PC-3 (cell line): ENCODE measurements around the gene THADA. TPM values are rescaled to one million over a fixed set of nuclear protein-coding genes. Genes with fewer than 3 reads are reported as not detected.

Source experiments
- ATAC-seq: fragments of 200-7000 bp; cut with Tn5 transposase; 2 replicates; pipeline ENCODE4 v1.9.1; 2020; ENCODE audit warnings: mild to moderate bottlenecking, moderate library complexity
- BruUV-seq: library from RNA; stranded (reverse); fragments of 400-500 nt; replicated peaks from 2 replicates; lab custom pipeline; 2021; lab: Mats Ljungman, UMichigan
- CTCF ChIA-PET: fragments of 300-600 bp; sonication (Branson Sonifier 250); formaldehyde crosslinking; loops from one replicate; lab custom pipeline; 2022; ENCODE audit warnings: antibody characterized with exemption; lab: Charles Lee
- POLR2A ChIA-PET: fragments of 300-600 bp; sonication (Branson Sonifier 250); formaldehyde crosslinking; loops from one replicate; lab custom pipeline; 2022; ENCODE audit warnings: antibody characterized with exemption; ENCODE audit not compliant: unreplicated experiment; lab: Charles Lee
- DNase-seq: peaks from one replicate; pipeline ENCODE4 v3.0.0-alpha.2; 2015
- H2AFZ ChIP-seq: fragments of 300-600 bp; sonication (generic); 2 replicates; pipeline ENCODE4 v1.6.0; 2016; ENCODE audit warnings: antibody characterized with exemption, low read length
- H3F3A ChIP-seq: fragments of 300-600 bp; sonication (generic); one replicate; pipeline ENCODE4 v1.6.0; 2017; ENCODE audit warnings: antibody characterized with exemption, low read length, control low read depth, mild to moderate bottlenecking; ENCODE audit not compliant: unreplicated experiment
- H3K27ac ChIP-seq: fragments of 300-600 bp; sonication (generic); 2 replicates; pipeline ENCODE4 v1.5.1; 2016; ENCODE audit warnings: mild to moderate bottlenecking, low read length
- H3K27me3 ChIP-seq: fragments of 300-600 bp; sonication (generic); 2 replicates; pipeline ENCODE4 v1.6.1; 2016; ENCODE audit warnings: low read length, mixed read lengths
- H3K36me3 ChIP-seq: fragments of 300-600 bp; sonication (generic); 2 replicates; pipeline ENCODE4 v1.6.1; 2016; ENCODE audit warnings: low read depth, mixed run types, low read length, mixed read lengths
- H3K4me1 ChIP-seq: fragments of 300-600 bp; sonication (generic); 2 replicates; pipeline ENCODE4 v1.5.1; 2016; ENCODE audit warnings: low read length; ENCODE audit not compliant: insufficient read depth
- H3K4me2 ChIP-seq: fragments of 300-600 bp; sonication (generic); 2 replicates; pipeline ENCODE4 v1.6.0; 2016; ENCODE audit warnings: low read length
- H3K4me3 ChIP-seq: fragments of 300-600 bp; sonication (generic); 2 replicates; pipeline ENCODE4 v1.5.1; 2016; ENCODE audit warnings: mild to moderate bottlenecking, low read length, mixed read lengths
- H3K79me2 ChIP-seq: fragments of 300-600 bp; sonication (generic); 2 replicates; pipeline ENCODE4 v1.6.1; 2017; ENCODE audit warnings: low read length, mixed read lengths
- H3K9ac ChIP-seq: fragments of 300-600 bp; sonication (generic); 2 replicates; pipeline ENCODE4 v1.6.0; 2016; ENCODE audit warnings: mild to moderate bottlenecking, low read length
- H3K9me2 ChIP-seq: fragments of 300-600 bp; sonication (generic); replicated peaks from 2 replicates; pipeline ENCODE4 v1.6.1; 2016; ENCODE audit warnings: mixed run types, low read length, mixed read lengths
- H3K9me3 ChIP-seq: fragments of 300-600 bp; sonication (generic); 2 replicates; pipeline ENCODE4 v1.6.1; 2016; ENCODE audit warnings: low read length, mixed read lengths
- H4K20me1 ChIP-seq: fragments of 300-600 bp; sonication (generic); 2 replicates; pipeline ENCODE4 v1.6.1; 2016; ENCODE audit warnings: low read length, mixed read lengths
- EZH2 ChIP-seq: fragments of 300-600 bp; sonication (generic); IDR thresholded peaks from one replicate; pipeline ENCODE4 v1.6.1; 2017; ENCODE audit warnings: antibody characterized with exemption, mild to moderate bottlenecking, low read length; ENCODE audit not compliant: unreplicated experiment
- EZH2phosphoT487 ChIP-seq: fragments of 300-600 bp; sonication (generic); IDR thresholded peaks from 2 replicates; pipeline ENCODE4 v1.6.1; 2018; ENCODE audit warnings: mild to moderate bottlenecking, antibody characterized with exemption, low read length, borderline replicate concordance
- intact Hi-C: fragments of 100-400 bp; cut with micrococcal nuclease; formaldehyde crosslinking; loops from 2 replicates; pipeline ENCODE4 v1.9.0; 2023
- total RNA-seq: library from RNA; depleted of rRNA; stranded (reverse); fragments of >200 nt; gene quantifications from 2 replicates; pipeline ENCODE4 v1.2.3, GENCODE V29; 2014
- TF ChIP-seq, protein P1 (sequence below): fragments of 300-600 bp; sonication (generic); conservative IDR thresholded peaks from 2 replicates; pipeline ENCODE4 v1.5.1; 2017; ENCODE audit warnings: antibody characterized with exemption, low read depth, mild to moderate bottlenecking, low read length

Gene THADA
- total RNA-seq, 1 experiment from 2014 or later: 33.6 TPM

DNA sequence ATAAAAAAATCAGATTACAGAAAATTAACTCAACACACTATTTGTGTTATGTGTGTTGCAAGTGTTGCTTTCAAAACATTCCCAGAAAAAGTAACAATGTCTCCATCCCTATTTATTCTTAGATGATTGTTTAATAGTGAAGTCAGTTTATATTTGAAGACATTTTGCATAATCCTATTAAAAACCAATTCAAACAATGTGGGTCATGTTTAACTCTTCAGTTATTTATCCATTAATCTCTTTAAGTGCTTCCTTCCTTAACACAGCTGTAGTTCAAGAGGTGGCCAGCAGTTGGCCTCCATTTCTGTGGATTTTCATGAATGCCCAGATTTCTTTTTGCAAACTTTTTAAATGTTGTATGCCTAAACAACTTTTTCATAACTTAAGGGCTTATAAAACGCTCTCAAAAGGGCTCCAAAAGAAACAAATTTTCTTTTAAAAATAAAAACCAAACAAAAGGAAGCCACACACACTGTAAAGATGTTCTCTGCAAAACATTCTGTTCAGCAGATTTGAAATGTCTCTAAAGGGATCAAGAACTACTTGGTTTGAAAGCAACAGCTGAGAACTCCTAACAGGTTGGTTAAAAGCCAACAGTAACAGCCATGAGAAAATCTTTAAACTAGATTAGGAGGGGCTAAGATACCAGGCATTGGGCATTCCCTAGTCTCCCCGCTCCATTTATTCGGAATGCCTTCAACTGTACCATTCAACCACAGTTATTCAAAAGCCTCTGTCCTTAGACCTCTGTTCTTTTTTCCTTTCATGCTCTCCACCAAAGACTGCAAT, 71.5 kb downstream of the THADA start:
- ChIA-PET CTCF (no interaction called here), POLR2A (interaction anchor here (0.7 kb wide), 1 partner anchor 257 kb away, joined by 4 read pairs; no protein-coding TSS in a partner anchor)
- H3K27me3 ChIP-seq: no peaks in the 10 kb centered on the region
- no peaks in the 10 kb centered on the region for H3K9me3 ChIP-seq
- H3K79me2 ChIP-seq: no peaks in the 10 kb centered on the region
- H4K20me1 ChIP-seq: no peaks in the 10 kb centered on the region
- H3F3A ChIP-seq: no peaks in the 10 kb centered on the region
- H3K27ac ChIP-seq: no peak overlapping the region
- no TSS peak for BruUV-seq
- ATAC-seq: peak; percentile 22; the same call in 1 of the 2 replicates
- no peak overlapping the region for H3K4me2 ChIP-seq
- H2AFZ ChIP-seq: no peak overlapping the region
- intact Hi-C loops: no loop called here
- DNase-seq: peak; percentile 32
- TF ChIP-seq, protein P1, sequence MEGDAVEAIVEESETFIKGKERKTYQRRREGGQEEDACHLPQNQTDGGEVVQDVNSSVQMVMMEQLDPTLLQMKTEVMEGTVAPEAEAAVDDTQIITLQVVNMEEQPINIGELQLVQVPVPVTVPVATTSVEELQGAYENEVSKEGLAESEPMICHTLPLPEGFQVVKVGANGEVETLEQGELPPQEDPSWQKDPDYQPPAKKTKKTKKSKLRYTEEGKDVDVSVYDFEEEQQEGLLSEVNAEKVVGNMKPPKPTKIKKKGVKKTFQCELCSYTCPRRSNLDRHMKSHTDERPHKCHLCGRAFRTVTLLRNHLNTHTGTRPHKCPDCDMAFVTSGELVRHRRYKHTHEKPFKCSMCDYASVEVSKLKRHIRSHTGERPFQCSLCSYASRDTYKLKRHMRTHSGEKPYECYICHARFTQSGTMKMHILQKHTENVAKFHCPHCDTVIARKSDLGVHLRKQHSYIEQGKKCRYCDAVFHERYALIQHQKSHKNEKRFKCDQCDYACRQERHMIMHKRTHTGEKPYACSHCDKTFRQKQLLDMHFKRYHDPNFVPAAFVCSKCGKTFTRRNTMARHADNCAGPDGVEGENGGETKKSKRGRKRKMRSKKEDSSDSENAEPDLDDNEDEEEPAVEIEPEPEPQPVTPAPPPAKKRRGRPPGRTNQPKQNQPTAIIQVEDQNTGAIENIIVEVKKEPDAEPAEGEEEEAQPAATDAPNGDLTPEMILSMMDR: peak; percentile 58
- no peak for TF ChIP-seq EZH2
- peaks cover 17% of the 10 kb centered on the region for H3K36me3 ChIP-seq
- H3K4me1 ChIP-seq: 0 out of 2 replicates have a peak, but pooled peaks cover 3% of the 10 kb centered on the region
- H3K9me2 ChIP-seq: no peaks in the 10 kb centered on the region
- H3K4me3 ChIP-seq: no peak overlapping the region
- H3K9ac ChIP-seq: no peak overlapping the region

DNA sequence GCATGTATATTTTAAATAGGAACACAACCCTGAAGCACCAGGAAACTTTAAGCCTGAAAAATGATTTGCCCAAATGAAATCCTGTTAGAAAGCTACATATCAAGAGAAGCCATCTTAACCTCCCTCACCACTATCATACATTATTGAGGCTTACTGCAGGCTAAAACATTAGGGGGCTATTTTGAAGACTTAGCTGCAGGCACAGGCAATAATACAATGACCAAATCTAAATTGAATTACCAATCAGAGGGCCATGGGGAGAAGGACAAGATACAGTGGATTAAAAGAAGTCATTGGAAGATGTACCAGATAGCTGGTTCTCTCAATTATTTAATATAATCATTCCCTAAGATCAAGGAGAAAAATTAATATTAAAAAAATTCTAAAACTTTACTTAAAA, 73.7 kb downstream of the THADA start:
- ChIA-PET CTCF (no interaction called here), POLR2A (no interaction called here)
- Histone ChIP-seq H3K4me1 (0 out of 2 replicates have a peak, but pooled peaks cover 4% of the 10 kb centered on the region), H3K4me3 (no peak overlapping the region), H3K36me3 (peaks cover 17% of the 10 kb centered on the region), H3K9me3 (no peaks in the 10 kb centered on the region), H3K9ac (no peak overlapping the region), H3F3A (no peaks in the 10 kb centered on the region), H3K4me2 (no peak overlapping the region), H2AFZ (no peak overlapping the region), H3K79me2 (no peaks in the 10 kb centered on the region), H4K20me1 (no peaks in the 10 kb centered on the region), H3K9me2 (no peaks in the 10 kb centered on the region), H3K27ac (no peak overlapping the region), H3K27me3 (no peaks in the 10 kb centered on the region)
- ATAC-seq (no peak), DNase-seq (no peak)
- TF ChIP-seq EZH2 (no peak), EZH2phosphoT487 (no peak)
- TF ChIP-seq, protein P1: no peak
- BruUV-seq: no TSS peak
- intact Hi-C loops: no loop called here

DNA sequence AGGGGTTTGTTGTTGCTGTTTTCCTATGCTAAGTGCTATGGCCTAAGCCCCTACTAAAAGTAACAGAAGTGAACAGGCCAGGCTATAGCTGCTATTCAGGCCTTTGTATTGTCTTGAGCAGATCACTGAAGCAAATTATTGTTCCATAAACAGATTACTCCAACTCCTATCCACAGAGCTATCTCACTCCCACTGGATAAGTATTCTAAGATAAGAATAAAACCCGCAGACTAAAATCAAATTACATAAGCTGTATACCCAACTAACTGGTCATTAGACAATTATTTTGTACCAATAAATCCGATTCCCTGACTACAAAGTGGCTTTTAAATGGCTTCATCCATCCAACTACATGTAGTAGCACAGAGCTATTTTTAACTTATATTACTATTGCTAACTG, 74.3 kb downstream of the THADA start:
- no peaks in the 10 kb centered on the region for H3F3A ChIP-seq
- H3K4me3 ChIP-seq: no peak overlapping the region
- H2AFZ ChIP-seq: no peak overlapping the region
- DNase-seq: no peak
- TF ChIP-seq, protein P1: no peak
- TF ChIP-seq EZH2 (no peak), EZH2phosphoT487 (no peak)
- H3K27ac ChIP-seq: no peak overlapping the region
- POLR2A ChIA-PET: no interaction called here
- no peak overlapping the region for H3K9ac ChIP-seq
- ATAC-seq: no peak
- H3K27me3 ChIP-seq: no peaks in the 10 kb centered on the region
- CTCF ChIA-PET: interaction anchor here (0.5 kb wide), 1 partner anchor 31 kb away, joined by 3 read pairs; no protein-coding TSS in a partner anchor
- H3K9me2 ChIP-seq: no peaks in the 10 kb centered on the region
- intact Hi-C loops: no loop called here
- no peaks in the 10 kb centered on the region for H3K9me3 ChIP-seq
- H4K20me1 ChIP-seq: no peaks in the 10 kb centered on the region
- H3K4me1 ChIP-seq: 0 out of 2 replicates have a peak, but pooled peaks cover 4% of the 10 kb centered on the region
- peaks cover 13% of the 10 kb centered on the region for H3K36me3 ChIP-seq
- no peaks in the 10 kb centered on the region for H3K79me2 ChIP-seq
- BruUV-seq: no TSS peak
- H3K4me2 ChIP-seq: no peak overlapping the region
